Stimulated activated CD8-positive, alpha-beta memory T cell treated with anti-CD3 and anti-CD28 coated beads, Interleukin-15, amount 100 ng/mL, for 4 hours (primary cell): ENCODE data around the gene MMP23B.

Experiments
- DNase-seq, 2 donors: peaks; one replicate each; pipeline ENCODE4 v3.0.0-alpha.2; 2020; ENCODE audit warnings: low read depth in 2 of 2

Gene MMP23B

GRCh38 chr1:1620433-1621139 lies 11.4 kb upstream of the MMP23B start:
- no peak for DNase-seq

DNA sequence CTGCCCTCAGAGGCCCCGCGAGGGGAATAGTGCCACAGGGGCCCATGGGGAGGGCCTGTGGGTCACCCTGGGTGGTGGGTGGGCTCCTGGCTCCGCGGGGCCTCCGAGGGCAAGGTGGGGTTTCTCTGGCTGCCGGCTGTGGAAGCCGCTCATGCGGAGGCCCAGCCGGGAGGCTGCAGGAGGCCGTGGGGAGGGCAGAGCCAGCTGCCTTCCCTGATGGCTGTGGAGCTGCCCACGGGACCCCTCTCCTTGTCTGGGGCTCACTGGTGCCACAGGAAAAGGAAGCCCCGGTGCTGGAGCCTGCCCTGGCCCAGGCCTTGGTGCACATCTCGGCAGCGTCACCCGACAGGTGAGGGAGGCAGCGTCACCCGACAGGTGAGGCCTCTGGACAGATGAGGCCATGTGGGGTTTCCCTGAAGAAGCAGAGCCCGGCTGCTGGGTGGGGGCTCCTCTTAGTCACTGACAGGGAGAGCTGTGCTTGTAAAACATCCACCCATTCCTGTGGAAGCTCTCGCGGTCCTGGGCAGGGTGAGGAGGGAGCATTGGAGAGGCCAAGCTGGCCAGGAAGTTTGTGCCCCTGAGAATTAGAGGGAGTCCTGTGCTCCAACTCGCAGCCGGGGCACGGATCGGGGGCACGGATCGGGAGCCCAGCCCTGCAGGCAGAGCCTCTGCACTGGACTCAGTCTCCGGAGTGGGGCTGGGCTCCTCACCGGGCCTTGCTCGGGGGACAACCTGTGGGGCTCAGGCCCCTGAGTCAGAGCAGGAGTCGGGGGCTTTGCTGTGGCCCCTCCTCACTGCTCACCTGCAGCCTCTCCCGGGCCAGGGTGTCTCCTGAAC lies 10.6 kb upstream of the MMP23B start:
- DNase-seq: no peak

DNA sequence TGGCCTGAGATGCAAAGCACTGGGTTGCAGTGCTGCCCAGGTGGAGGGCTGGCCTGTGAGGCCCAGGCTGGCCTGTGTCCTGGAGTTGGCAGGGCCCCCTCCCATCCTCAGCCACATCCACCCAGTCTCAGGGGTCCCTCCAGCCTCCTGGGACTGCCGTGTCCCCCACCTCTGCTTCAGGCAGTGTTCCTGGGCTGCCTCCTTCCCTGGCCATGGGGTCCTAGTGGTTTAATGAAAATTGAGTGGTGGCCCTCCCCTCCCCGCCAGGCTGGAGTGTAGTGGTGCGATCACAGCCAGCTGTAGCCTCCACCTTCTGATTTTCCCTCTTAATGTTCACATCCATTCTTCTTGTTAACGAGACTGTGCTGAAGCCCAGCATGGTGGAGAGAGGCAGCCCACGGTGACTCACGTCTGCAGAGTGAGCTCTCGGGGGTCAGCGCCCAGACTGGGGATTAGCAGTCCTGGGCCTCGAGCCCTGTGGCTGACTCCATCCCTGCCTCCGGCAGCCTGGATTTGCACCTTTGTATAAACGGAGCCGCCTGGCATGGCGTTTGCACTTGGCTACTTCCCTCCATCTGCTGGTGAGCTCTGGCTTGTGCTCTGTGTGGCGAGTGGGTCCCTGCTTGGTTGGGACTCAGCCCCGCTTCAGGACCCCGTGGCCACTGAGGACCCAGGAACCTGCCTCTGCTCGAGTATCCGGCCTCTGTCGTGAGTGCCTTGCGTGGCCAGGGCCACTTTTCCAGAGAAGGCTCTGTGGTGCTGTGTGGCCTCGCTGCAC lies 9.8 kb upstream of the MMP23B start:
- no peak for DNase-seq

GRCh38 chr1:1622788-1623094 lies 9.2 kb upstream of the MMP23B start:
- DNase-seq: no peak

DNA sequence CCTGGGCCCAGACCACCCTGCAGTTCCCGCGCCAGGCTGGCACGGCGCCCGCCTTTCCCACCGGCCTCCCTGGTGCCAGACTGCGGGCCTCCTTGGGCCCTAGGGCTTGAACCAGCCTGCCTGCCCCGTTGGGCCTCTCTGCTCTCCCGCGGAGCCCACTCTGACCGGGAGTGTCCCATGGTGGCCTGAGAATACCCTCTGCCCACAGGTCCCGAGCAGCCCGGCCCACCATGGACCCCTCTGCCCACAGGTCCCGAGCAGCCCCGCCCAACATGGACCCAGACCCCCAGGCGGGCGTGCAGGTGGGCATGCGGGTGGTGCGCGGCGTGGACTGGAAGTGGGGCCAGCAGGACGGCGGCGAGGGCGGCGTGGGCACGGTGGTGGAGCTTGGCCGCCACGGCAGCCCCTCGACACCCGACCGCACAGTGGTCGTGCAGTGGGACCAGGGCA lies 8.8 kb upstream of the MMP23B start:
- DNase-seq: no peak

- DNase-seq: no peak
These were observed 8.1 kb upstream of the MMP23B start for GRCh38 chr1:1623631-1624442.

GRCh38 chr1:1624443-1625403 lies 7.2 kb upstream of the MMP23B start:
- DNase-seq: no peak

DNA sequence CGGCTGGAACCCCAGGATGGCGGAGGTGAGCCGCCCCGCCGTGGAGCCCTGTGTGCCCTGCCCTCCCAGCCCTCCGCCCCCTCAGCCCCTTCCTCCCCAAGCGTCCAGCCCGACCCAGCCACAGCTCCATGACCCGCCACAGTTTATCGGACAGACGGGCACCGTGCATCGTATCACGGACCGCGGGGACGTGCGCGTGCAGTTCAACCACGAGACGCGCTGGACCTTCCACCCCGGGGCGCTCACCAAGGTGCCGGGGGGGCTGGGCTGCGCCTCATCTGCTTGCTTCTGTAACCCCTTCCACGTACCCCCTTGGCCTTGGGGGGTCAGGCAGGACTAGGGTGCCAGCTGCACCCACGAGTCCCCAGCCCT lies 6.6 kb upstream of the MMP23B start:
- DNase-seq: no peak

- no peak for DNase-seq
These were observed 6.2 kb upstream of the MMP23B start for GRCh38 chr1:1625824-1626206.

DNA sequence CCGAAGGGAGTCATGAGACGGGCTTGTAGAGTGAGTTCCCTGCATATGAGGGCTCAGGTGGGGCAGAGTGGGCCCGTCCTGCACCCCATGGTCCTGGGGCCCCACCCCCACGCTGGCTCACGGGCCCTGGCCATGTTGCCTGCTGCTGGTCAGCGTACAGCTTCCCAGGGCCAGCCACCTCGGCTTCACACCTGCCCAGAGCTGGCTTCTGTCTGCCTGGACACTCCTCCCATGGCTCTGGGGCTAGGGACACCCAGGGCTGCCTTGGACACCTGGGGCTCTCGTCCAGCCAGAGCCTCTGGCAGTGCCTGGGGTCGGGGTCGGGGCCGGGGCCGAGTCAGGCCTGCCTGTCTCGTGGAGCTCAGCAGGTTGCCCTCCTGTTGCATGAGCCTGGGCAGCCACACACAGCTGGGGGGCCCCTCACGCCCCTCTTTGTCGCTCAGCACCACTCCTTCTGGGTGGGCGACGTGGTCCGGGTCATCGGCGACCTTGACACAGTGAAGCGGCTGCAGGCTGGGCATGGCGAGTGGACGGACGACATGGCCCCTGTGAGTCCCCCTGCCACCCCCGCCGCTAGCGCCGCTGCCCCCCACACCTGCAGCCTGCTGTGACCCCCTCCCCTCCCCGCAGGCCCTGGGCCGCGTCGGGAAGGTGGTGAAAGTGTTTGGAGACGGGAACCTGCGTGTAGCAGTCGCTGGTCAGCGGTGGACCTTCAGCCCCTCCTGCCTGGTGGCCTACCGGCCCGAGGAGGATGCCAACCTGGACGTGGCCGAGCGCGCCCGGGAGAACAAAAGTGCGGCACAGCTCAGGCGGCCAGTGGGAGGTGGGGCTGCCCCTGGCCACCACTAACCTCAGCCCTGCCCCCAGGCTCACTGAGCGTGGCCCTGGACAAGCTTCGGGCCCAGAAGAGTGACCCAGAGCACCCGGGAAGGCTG lies 5.5 kb upstream of the MMP23B start:
- no peak for DNase-seq

- DNase-seq: no peak
These were observed 4.6 kb upstream of the MMP23B start for GRCh38 chr1:1627261-1627828.

- DNase-seq: no peak
These were observed 3.9 kb upstream of the MMP23B start for GRCh38 chr1:1627829-1628753.

DNA sequence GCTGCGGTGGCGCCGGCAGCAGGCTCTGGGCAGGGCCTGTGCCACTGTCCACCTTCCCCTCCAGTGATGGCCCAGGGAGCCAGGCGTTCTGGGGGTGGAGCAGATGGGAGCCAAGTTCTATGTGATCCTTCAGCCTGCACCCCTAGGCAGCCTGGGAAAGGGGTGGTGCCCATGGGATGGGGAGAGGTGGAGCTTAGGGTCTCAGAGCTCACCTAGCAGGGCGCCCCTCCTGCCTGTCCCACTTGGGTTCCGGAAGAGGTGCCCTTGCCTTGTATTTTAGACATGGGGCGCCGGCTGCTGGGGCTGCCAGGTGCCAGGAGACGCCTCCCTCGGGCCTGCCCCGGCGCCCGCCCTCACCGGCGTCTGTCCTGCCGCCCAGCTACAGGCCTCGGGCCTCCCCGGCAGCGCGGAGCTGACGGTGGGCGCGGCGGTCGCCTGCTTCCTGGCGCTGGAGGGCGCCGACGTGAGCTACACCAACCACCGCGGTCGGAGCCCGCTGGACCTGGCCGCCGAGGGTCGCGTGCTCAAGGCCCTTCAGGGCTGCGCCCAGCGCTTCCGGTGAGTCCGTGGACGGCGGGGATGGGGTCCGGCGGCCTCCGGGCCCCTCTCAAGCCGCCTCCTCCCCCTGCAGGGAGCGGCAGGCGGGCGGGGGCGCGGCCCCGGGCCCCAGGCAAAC lies 3.1 kb upstream of the MMP23B start:
- DNase-seq: no peak

- peak; percentile 74 to 80 for DNase-seq
These were observed 2.4 kb upstream of the MMP23B start for GRCh38 chr1:1629430-1630190.

DNA sequence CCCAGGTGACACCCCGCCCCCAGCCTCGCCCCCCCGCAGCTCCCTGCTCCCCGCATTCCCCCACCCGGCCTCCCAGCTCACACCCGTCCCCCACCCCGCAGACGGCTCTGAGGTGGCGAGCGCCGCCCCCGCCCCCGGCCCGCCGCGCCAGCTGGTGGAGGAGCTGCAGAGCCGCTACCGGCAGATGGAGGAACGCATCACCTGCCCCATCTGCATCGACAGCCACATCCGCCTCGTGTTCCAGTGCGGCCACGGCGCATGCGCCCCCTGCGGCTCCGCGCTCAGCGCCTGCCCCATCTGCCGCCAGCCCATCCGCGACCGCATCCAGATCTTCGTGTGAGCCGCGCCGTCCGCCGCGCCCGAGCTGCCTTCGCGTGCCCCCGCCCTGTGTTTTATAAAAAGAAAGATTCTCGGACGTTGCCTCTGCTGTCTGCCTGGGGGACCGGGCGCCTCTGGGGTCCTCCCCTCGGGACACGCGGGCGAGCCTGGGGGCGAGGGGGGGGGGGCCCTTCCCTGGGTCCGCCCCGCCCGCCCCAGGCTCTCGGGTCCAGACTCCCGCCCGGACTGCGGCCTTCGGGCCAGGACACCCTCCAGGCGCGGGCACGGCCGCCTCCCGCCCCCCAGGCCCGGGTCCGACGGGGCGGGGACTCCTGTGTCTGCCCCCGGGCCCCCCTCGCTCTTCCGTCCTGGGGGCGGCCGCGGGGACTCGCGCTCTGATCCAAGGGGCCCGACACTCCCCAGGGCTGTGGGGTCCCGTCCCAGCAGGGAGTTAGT lies 1.6 kb upstream of the MMP23B start:
- peak; percentile 90 to 94 for DNase-seq
